Measurements from ENCODE around the gene IGF1R.

The IGF1R gene

GRCh38 chr15:98682992-98683701 is 34.8 kb downstream of the IGF1R start:
- TF ChIP-seq, protein P1, sequence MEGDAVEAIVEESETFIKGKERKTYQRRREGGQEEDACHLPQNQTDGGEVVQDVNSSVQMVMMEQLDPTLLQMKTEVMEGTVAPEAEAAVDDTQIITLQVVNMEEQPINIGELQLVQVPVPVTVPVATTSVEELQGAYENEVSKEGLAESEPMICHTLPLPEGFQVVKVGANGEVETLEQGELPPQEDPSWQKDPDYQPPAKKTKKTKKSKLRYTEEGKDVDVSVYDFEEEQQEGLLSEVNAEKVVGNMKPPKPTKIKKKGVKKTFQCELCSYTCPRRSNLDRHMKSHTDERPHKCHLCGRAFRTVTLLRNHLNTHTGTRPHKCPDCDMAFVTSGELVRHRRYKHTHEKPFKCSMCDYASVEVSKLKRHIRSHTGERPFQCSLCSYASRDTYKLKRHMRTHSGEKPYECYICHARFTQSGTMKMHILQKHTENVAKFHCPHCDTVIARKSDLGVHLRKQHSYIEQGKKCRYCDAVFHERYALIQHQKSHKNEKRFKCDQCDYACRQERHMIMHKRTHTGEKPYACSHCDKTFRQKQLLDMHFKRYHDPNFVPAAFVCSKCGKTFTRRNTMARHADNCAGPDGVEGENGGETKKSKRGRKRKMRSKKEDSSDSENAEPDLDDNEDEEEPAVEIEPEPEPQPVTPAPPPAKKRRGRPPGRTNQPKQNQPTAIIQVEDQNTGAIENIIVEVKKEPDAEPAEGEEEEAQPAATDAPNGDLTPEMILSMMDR (IDR thresholded peaks at IDR 0.05; ENCODE audit: poor library complexity, severe bottlenecking) = no peak
- H3K36me3 ChIP-seq (ENCODE audit: low read depth) = no peaks in the 10 kb centered on the region
- H3K4me3 ChIP-seq (ENCODE audit: severe bottlenecking) = no peak overlapping the region
- H3K27ac ChIP-seq (ENCODE audit: poor library complexity, severe bottlenecking) = peak overlapping the region; percentile 57
- H3K9me3 ChIP-seq (ENCODE audit: severe bottlenecking) = no peaks in the 10 kb centered on the region
- ATAC-seq (ENCODE audit: low read depth) (peak; percentile 59), DNase-seq (ENCODE audit: low spot score) (no peak)
- peaks cover 35% of the 10 kb centered on the region for H3K4me1 ChIP-seq (ENCODE audit: insufficient read depth, poor library complexity, severe bottlenecking)
- no peaks in the 10 kb centered on the region for H3K27me3 ChIP-seq (ENCODE audit: insufficient read depth, poor library complexity, severe bottlenecking)

DNA sequence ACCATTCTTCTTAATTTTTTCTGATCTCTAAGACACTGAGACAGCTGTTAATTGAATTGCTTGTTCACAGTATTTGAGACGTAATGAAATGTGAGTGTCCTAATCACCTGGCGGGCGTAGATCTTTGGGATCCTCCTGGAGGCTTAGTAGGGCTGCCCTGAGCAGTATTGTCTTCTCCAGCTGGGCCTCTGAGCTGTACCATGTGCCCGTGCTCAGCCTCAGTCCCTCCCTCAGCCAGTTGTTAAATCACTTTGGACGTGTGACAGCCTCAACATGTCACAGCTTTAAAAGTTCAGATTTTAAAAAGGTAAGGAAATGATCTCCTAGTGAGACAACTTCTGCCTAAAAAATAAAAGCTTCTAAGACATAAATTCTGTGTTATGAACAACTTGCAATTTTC is 35.5 kb downstream of the IGF1R start:
- DNase-seq (ENCODE audit: low spot score) (no peak), ATAC-seq (ENCODE audit: low read depth) (peak; percentile 33; the same call in 2 of the 3 replicates)
- peak overlapping the region; percentile 57 for H3K27ac ChIP-seq (ENCODE audit: poor library complexity, severe bottlenecking)
- no peaks in the 10 kb centered on the region for H3K9me3 ChIP-seq (ENCODE audit: severe bottlenecking)
- H3K4me3 ChIP-seq (ENCODE audit: severe bottlenecking) = no peak overlapping the region
- H3K4me1 ChIP-seq (ENCODE audit: insufficient read depth, poor library complexity, severe bottlenecking) = peaks cover 39% of the 10 kb centered on the region
- H3K27me3 ChIP-seq (ENCODE audit: insufficient read depth, poor library complexity, severe bottlenecking) = no peaks in the 10 kb centered on the region
- no peaks in the 10 kb centered on the region for H3K36me3 ChIP-seq (ENCODE audit: low read depth)
- TF ChIP-seq, protein P1 (IDR thresholded peaks at IDR 0.05; ENCODE audit: poor library complexity, severe bottlenecking) = no peak

- Histone ChIP-seq H3K4me3 (ENCODE audit: severe bottlenecking) (no peak overlapping the region), H3K36me3 (ENCODE audit: low read depth) (no peaks in the 10 kb centered on the region), H3K9me3 (ENCODE audit: severe bottlenecking) (no peaks in the 10 kb centered on the region), H3K27ac (ENCODE audit: poor library complexity, severe bottlenecking) (peak overlapping the region; percentile 57), H3K27me3 (ENCODE audit: insufficient read depth, poor library complexity, severe bottlenecking) (no peaks in the 10 kb centered on the region), H3K4me1 (ENCODE audit: insufficient read depth, poor library complexity, severe bottlenecking) (peaks cover 45% of the 10 kb centered on the region)
- TF ChIP-seq, protein P1 (IDR thresholded peaks at IDR 0.05; ENCODE audit: poor library complexity, severe bottlenecking) = no peak
- peak; percentile 70 for ATAC-seq (ENCODE audit: low read depth)
- DNase-seq (ENCODE audit: low spot score) = no peak
Observed at GRCh38 chr15:98684436-98684835, 36.1 kb downstream of the IGF1R start.

GRCh38 chr15:98684995-98685525 is 36.7 kb downstream of the IGF1R start:
- no peak for ATAC-seq (ENCODE audit: low read depth)
- Histone ChIP-seq H3K27ac (ENCODE audit: poor library complexity, severe bottlenecking) (peak overlapping the region; percentile 57), H3K9me3 (ENCODE audit: severe bottlenecking) (no peaks in the 10 kb centered on the region), H3K4me1 (ENCODE audit: insufficient read depth, poor library complexity, severe bottlenecking) (peaks cover 49% of the 10 kb centered on the region), H3K36me3 (ENCODE audit: low read depth) (no peaks in the 10 kb centered on the region), H3K4me3 (ENCODE audit: severe bottlenecking) (no peak overlapping the region), H3K27me3 (ENCODE audit: insufficient read depth, poor library complexity, severe bottlenecking) (no peaks in the 10 kb centered on the region)
- TF ChIP-seq, protein P1 (IDR thresholded peaks at IDR 0.05; ENCODE audit: poor library complexity, severe bottlenecking) = no peak
- no peak for DNase-seq (ENCODE audit: low spot score)

DNA sequence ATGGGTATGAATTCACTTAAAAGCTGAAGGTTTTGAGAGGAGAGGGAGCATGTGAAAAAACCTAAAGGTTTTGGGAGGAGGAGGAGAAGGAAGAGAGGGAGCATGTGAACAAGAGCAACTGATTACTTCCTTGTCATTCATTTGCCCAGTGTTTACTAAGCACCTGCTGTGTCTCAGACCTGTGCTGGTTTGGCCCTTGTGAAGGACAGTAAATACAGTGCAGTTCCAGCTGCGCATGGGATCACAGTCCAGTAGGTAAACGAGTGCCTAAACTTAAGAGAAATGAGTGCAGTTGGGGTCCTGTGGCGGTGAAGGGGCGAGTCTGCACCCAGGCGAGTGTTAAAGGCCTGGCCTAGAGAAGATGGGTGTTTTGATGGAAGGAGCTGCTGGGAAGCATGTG is 38.6 kb downstream of the IGF1R start:
- Histone ChIP-seq H3K36me3 (ENCODE audit: low read depth) (no peaks in the 10 kb centered on the region), H3K9me3 (ENCODE audit: severe bottlenecking) (no peaks in the 10 kb centered on the region), H3K27ac (ENCODE audit: poor library complexity, severe bottlenecking) (no peak overlapping the region), H3K27me3 (ENCODE audit: insufficient read depth, poor library complexity, severe bottlenecking) (no peaks in the 10 kb centered on the region), H3K4me1 (ENCODE audit: insufficient read depth, poor library complexity, severe bottlenecking) (peaks cover 42% of the 10 kb centered on the region), H3K4me3 (ENCODE audit: severe bottlenecking) (no peak overlapping the region)
- ATAC-seq (ENCODE audit: low read depth) (no peak), DNase-seq (ENCODE audit: low spot score) (no peak)
- TF ChIP-seq, protein P1 (IDR thresholded peaks at IDR 0.05; ENCODE audit: poor library complexity, severe bottlenecking) = no peak
